ENCODE measurements around the gene HEXIM1. TPM values are rescaled to one million over a fixed set of nuclear protein-coding genes. Genes with fewer than 3 reads are reported as not detected.

The HEXIM1 gene
- total and polyA plus RNA-seq, 11 donors: 11.9 to 28.7 (median 21.6) TPM

GRCh38 chr17:45104029-45104428, 44.2 kb upstream of the HEXIM1 start:
- ATAC-seq (peak in 1 of 4 donors; percentile 1), DNase-seq (no peak)
- H3K4me3 ChIP-seq: no peak overlapping the region
- H3K4me1 ChIP-seq: peaks cover 0 to 80% (median 36%) of the 10 kb centered on the region in 12 donors
- no peaks in the 10 kb centered on the region for H3K27me3 ChIP-seq
- TF ChIP-seq POLR2A (IDR thresholded peaks at IDR 0.05) (no peak), CTCF (IDR thresholded peaks at IDR 0.05) (no peak)
- 73 to 82% (median 78%) methylated on average over 6 to 8 of the region's 8 CpGs for WGBS, 4 donors
- no peaks in the 10 kb centered on the region for H3K9me3 ChIP-seq
- H3K27ac ChIP-seq: peak overlapping the region; percentile 19 to 90 (median 79)
- intact Hi-C loops (cut with DNase I): loop anchor here in 1 of 10 donors (5.0 kb wide), 1 partner anchor 182 kb away; no protein-coding TSS in a partner anchor
- peaks cover 0 to 100% (median 85%) of the 10 kb centered on the region in 9 donors for H3K36me3 ChIP-seq

GRCh38 chr17:45104497-45104896, 43.8 kb upstream of the HEXIM1 start:
- Histone ChIP-seq H3K4me3 (no peak overlapping the region), H3K9me3 (no peaks in the 10 kb centered on the region), H3K27me3 (no peaks in the 10 kb centered on the region), H3K36me3 (peaks cover 0 to 98% (median 82%) of the 10 kb centered on the region in 9 donors), H3K4me1 (peaks cover 0 to 80% (median 36%) of the 10 kb centered on the region in 12 donors), H3K27ac (peak overlapping the region in 10 of 12 donors; percentile 53 to 90 (median 84))
- intact Hi-C loops (cut with DNase I): loop anchor here in 1 of 10 donors (5.0 kb wide), 1 partner anchor 182 kb away; no protein-coding TSS in a partner anchor
- TF ChIP-seq POLR2A (IDR thresholded peaks at IDR 0.05) (no peak), CTCF (IDR thresholded peaks at IDR 0.05) (no peak)
- WGBS, 4 donors: 70 to 87% (median 85%) methylated on average over 4 to 6 of the region's 6 CpGs
- no peak for DNase-seq
- peak in 1 of 4 donors; percentile 8 for ATAC-seq

- WGBS, 4 donors: 64 to 84% (median 75%) methylated on average over 9 to 17 of the region's 17 CpGs
- no peak for TF ChIP-seq POLR2A (IDR thresholded peaks at IDR 0.05)
- peak in 1 of 12 donors; percentile 25 for TF ChIP-seq CTCF (IDR thresholded peaks at IDR 0.05)
- H3K4me3 ChIP-seq: no peak overlapping the region
- ATAC-seq: peak in 1 of 4 donors; percentile 2
- H3K27me3 ChIP-seq: no peaks in the 10 kb centered on the region
- no peaks in the 10 kb centered on the region for H3K9me3 ChIP-seq
- intact Hi-C loops (cut with DNase I): loop anchor here in 1 of 10 donors (5.0 kb wide), 1 partner anchor 183 kb away; no protein-coding TSS in a partner anchor
- DNase-seq: no peak
- H3K4me1 ChIP-seq: peaks cover 0 to 85% (median 41%) of the 10 kb centered on the region in 12 donors
- peak overlapping the region in 10 of 12 donors; percentile 53 to 90 (median 84) for H3K27ac ChIP-seq
- peaks cover 0 to 92% (median 77%) of the 10 kb centered on the region in 9 donors for H3K36me3 ChIP-seq
Measured at GRCh38 chr17:45104907-45105624, 43.2 kb upstream of the HEXIM1 start.

GRCh38 chr17:45106096-45106495, 42.2 kb upstream of the HEXIM1 start:
- 67 to 71% (median 69%) methylated on average over 5 of the region's 5 CpGs for WGBS, 4 donors
- H3K4me3 ChIP-seq: no peak overlapping the region
- H3K4me1 ChIP-seq: peaks cover 0 to 95% (median 50%) of the 10 kb centered on the region in 12 donors
- intact Hi-C loops (cut with DNase I): no loop called here
- TF ChIP-seq CTCF (IDR thresholded peaks at IDR 0.05): no peak
- no peak for TF ChIP-seq POLR2A (IDR thresholded peaks at IDR 0.05)
- H3K9me3 ChIP-seq: no peaks in the 10 kb centered on the region
- no peaks in the 10 kb centered on the region for H3K27me3 ChIP-seq
- peak overlapping the region in 7 of 12 donors; percentile 0 to 73 (median 24) for H3K27ac ChIP-seq
- peaks cover 0 to 82% (median 70%) of the 10 kb centered on the region in 9 donors for H3K36me3 ChIP-seq
- ATAC-seq (no peak), DNase-seq (no peak)

Data from heart left ventricle (tissue), 16 donors.